ENCODE data around the gene SELL. TPM values are rescaled to one million over a fixed set of nuclear protein-coding genes. Genes with fewer than 3 reads are reported as not detected.

The SELL gene
- total and polyA plus RNA-seq, 2 of the 4 experiments (the other 2 are of a cell fraction): not detected

DNA sequence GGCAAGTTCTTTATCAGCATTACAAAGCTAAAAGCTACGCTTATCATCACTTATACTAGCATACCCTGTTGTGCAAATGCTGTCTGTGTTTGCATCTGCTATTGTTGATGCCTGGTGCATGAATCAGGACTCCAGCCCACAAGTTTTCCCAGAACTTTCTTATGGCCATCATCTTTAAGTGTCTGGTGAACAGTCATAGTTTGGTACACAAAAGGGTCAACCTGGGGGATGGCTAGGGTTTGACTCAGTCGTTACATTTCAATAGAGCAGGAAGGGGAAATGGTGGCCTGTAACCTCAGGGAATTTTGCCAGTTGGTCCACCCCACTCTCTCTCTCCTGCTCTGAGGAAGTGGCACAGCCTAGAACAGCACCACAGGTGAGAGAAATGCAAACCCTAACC is 35.4 kb downstream of the SELL start:
- WGBS, 2 experiments (ENCODE audit: extremely low coverage in 2 of 2, insufficient read length in 1 of 2): no CpG with 5 or more reads among the region's 2 CpGs
- H4K5ac ChIP-seq (ENCODE audit: low read depth, low read length): no peak overlapping the region
- no peak overlapping the region for H3K23ac ChIP-seq (ENCODE audit: low read depth, low read length)
- H4K8ac ChIP-seq (ENCODE audit: low read depth in 2 of 2, low read length in 2 of 2): no peak overlapping the region
- H3K27me3 ChIP-seq (ENCODE audit: control insufficient read depth, insufficient read depth, low read length): no peaks in the 10 kb centered on the region
- H4K20me1 ChIP-seq (ENCODE audit: insufficient read depth, low read length): no peaks in the 10 kb centered on the region
- no peak overlapping the region for H3K56ac ChIP-seq (ENCODE audit: extremely low read depth, insufficient read depth, low read length)
- H2BK15ac ChIP-seq (ENCODE audit: low read depth, low read length): no peak overlapping the region
- ATAC-seq (ENCODE audit: low read depth) (no peak), DNase-seq (peak; percentile 38)
- no peaks in the 10 kb centered on the region for H3K79me1 ChIP-seq (ENCODE audit: low read depth in 1 of 2, low read length in 2 of 2)
- H4K91ac ChIP-seq (ENCODE audit: insufficient read depth, low read depth, low read length): no peak overlapping the region
- no TSS peak for BruUV-seq (replicated peaks)
- dilution Hi-C loops (cut with HindIII; ENCODE audit: low sequenced_read_pairs, unreplicated experiment): no loop called here
- no peak overlapping the region for H2BK5ac ChIP-seq (ENCODE audit: low read depth, low read length, poor library complexity, severe bottlenecking)
- H2AK5ac ChIP-seq (ENCODE audit: low read depth, low read length): no peak overlapping the region
- H3K4me2 ChIP-seq (ENCODE audit: low read depth, low read length): no peak overlapping the region
- intact Hi-C loops (cut with micrococcal nuclease): no loop called here
- H3K4ac ChIP-seq (ENCODE audit: low read depth, low read length): no peak overlapping the region
- H3K14ac ChIP-seq (replicated peaks; ENCODE audit: low read depth, low read length): no peak overlapping the region
- no peaks in the 10 kb centered on the region for H3K9me1 ChIP-seq (ENCODE audit: insufficient read depth, low read length)
- no peaks in the 10 kb centered on the region for H3K36me3 ChIP-seq (ENCODE audit: control insufficient read depth, insufficient read depth, low read length)
- H2BK120ac ChIP-seq (ENCODE audit: low read depth, low read length): no peak overlapping the region
- H2AK9ac ChIP-seq (replicated peaks; ENCODE audit: low read depth, low read length, poor library complexity): no peak overlapping the region
- H3K18ac ChIP-seq (ENCODE audit: low read depth, low read length): no peak overlapping the region
- in situ Hi-C loops (cut with MboI; ENCODE audit: low sequenced_read_pairs): no loop called here
- H3K4me3 ChIP-seq (ENCODE audit: insufficient read depth, low read depth, low read length): no peak overlapping the region
- no peak overlapping the region for H3K9ac ChIP-seq (ENCODE audit: low read depth, low read length)
- no peaks in the 10 kb centered on the region for H3K9me3 ChIP-seq (ENCODE audit: control insufficient read depth, insufficient read depth, low read length)
- no peak overlapping the region for H2AFZ ChIP-seq (replicated peaks; ENCODE audit: low read length, poor library complexity)
- H2BK20ac ChIP-seq (ENCODE audit: low read depth, low read length): no peak overlapping the region
- TF ChIP-seq RFX5 (IDR thresholded peaks at IDR 0.05; ENCODE audit: low read depth, low read length) (no peak), FOS (IDR thresholded peaks at IDR 0.05; ENCODE audit: low read depth, low read length) (no peak), SMC3 (IDR thresholded peaks at IDR 0.05; ENCODE audit: low read depth, low read length) (no peak), MAFK (IDR thresholded peaks at IDR 0.05; ENCODE audit: low read depth, low read length) (no peak), RAD21 (IDR thresholded peaks at IDR 0.05; ENCODE audit: low read length) (no peak), RCOR1 (IDR thresholded peaks at IDR 0.05; ENCODE audit: insufficient replicate concordance, low read length) (no peak), CHD1 (IDR thresholded peaks at IDR 0.05; ENCODE audit: low read depth, low read length) (no peak), BHLHE40 (IDR thresholded peaks at IDR 0.05; ENCODE audit: low read depth, low read length) (no peak), NFE2L2 (IDR thresholded peaks at IDR 0.05; ENCODE audit: low read depth, low read length) (no peak), MXI1 (IDR thresholded peaks at IDR 0.05; ENCODE audit: borderline replicate concordance, low read depth, low read length) (no peak), CEBPB (IDR thresholded peaks at IDR 0.05; ENCODE audit: low read depth, low read length) (no peak)
- H3K27ac ChIP-seq (ENCODE audit: insufficient read depth, low read length): no peak overlapping the region
- ChIA-PET POLR2A (ENCODE audit: unreplicated experiment) (no interaction called here), CTCF (no interaction called here)
- H3K4me1 ChIP-seq (ENCODE audit: control insufficient read depth, insufficient read depth, low read length): no peaks in the 10 kb centered on the region

Data from IMR-90 (cell line).